HL-60/S4 (cell line): ENCODE data around the gene SLC49A3.
"Not testable (repeated sequence)": the region's sequence is repeated elsewhere in the genome, so short reads cannot be mapped to it uniquely, and the experiment has no call there.

Experiments
- in situ Hi-C: fragments of 300-500 bp; cut with MboI; formaldehyde crosslinking; loops from 2 replicates; pipeline ENCODE4 v1.14.3; 2022; ENCODE audit warnings: low sequenced_read_pairs

SLC49A3 gene

DNA sequence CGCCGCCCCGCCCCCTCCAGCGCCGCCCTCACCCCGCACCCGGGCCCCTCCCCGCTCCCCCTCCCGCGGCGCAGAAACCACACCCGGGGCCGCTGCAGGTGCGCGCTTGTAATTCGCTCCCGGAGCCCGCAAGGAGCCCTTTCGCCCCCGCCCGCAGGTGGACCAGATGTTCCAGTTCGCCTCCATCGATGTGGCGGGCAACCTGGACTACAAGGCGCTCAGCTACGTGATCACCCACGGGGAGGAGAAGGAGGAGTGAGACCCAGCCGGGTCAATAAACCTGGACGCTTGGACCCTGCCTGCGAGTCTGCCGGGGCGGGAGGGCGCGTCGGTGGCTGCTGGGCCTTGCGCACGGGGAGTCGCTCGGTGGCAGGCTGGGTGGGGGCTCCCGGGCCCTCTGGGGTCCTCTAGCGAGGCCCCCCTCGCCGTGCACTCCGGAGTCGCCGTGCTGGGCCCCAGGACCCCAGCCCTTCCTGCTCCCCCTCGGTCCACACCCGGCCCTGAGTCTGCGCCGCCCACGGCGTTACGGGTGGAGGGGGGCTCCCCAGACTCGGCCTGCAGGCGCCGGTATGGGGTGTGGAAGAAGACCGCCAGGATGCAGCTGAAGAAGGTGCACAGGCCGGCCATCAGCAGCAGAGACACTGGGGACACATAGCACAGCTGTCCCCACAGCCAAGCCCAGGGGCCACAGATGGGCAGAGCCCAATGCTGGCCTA is 7.1 kb downstream of the SLC49A3 start:
- in situ Hi-C loops = no loop called here

DNA sequence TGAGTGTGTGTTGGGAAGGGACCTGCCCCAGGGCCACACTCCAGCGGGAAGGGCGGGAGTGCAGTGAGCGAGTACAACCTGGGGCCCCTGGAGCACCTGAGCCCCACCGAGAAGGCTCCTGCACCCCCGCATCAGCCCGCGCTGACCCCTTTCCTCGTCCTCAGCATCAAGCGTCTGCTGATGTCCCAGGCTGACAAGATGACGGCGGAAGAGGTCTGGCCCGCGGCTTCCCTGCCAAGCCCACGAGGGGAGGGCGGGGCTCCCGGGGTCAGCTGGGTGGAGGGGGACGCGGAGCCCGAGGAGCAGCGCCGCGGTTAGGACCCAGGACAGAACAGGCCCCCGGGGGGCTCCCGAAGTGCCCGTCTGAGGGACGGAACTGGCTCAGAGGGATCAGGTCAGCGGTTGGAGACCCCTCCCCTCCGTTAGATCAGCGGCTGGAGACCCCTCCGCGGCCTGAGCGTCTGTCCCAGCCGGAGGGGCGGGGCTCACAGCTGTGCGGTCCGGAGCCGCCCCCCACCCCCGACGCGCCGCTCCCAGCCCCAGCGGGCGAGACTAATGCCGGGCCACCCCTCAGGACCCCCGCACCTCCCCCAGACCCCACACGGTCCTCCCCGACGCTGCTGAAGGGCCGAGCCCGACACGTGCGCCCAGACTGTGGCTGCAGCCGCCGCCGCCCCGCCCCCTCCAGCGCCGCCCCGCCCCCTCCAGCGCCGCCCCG is 7.9 kb downstream of the SLC49A3 start:
- in situ Hi-C loops = no loop called here

DNA sequence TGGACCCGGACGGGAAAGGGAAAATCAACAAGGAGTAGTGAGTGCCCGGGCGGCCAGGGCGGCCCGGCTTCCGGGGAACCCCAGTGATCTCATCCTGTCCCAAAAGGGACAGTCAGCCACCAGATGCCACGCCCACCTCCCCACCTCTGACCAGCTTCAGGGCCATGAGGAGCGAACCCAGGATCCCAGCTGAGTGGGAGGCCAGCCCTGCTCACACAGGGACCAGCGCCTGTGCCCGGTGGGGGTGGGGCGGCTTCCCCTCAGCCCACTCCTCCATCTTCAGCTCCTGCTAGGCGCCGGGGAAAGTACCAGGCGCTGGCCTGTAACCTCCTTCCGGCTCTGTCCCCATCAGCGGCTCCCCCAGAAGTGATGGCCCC is 8.4 kb downstream of the SLC49A3 start:
- in situ Hi-C loops = no loop called here

DNA sequence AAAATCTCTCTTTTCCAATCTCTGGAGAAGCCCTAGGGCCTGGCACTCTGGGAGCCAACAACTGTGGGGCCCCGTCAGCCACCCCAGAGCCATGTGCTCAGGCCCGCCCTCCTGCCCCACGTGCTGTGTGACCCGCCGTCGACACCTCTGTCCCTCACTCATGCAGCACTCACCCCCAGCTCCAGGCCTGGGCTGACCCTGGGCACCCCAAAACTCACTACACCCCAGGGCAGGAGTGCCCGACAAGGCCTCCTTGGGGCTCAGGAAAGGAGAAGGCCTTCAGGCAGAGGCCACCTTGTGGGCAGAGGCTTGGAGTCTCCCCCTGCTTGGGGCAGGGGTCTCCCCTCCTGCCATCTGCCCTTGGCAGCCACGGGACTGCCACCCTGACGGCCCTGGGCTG is 8.9 kb downstream of the SLC49A3 start:
- in situ Hi-C loops = no loop called here

DNA sequence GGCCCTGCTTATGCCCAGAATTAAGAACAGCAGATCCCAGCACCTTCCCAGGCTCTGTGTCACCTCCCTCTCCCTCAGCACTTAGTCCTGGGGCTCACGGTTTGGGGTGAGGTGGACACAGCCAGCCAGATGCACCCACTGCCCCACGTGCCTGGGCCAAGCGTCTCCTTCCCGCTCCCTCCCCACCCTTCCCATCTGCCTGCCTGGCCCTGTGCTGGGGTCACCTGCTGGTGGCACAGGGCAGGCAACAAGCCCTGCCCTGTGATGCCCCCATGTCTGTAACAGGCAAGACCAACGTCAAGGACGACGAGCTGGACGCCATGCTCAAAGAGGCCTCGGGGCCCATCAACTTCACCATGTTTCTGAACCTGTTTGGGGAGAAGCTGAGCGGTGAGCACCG is 9.3 kb downstream of the SLC49A3 start:
- in situ Hi-C loops = no loop called here

DNA sequence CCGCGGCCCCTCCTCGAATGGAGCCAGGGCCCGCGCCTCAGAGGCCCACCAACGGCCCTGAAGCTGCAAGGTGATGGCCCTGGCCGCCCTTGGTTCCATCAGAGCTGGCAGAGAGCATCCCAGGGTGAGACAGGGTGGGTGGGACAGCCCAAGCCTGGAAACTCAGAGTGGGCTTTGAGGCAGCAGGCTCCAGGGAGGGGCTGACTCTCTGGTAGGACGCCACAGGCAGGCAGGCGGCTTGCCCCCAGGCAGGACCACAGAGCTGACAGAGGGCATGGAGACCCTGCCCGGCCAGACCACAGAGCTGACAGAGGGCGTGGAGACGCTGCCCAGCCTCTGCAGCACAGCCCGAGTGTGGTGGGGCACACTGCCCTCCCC is 9.9 kb downstream of the SLC49A3 start:
- in situ Hi-C loops = no loop called here

DNA sequence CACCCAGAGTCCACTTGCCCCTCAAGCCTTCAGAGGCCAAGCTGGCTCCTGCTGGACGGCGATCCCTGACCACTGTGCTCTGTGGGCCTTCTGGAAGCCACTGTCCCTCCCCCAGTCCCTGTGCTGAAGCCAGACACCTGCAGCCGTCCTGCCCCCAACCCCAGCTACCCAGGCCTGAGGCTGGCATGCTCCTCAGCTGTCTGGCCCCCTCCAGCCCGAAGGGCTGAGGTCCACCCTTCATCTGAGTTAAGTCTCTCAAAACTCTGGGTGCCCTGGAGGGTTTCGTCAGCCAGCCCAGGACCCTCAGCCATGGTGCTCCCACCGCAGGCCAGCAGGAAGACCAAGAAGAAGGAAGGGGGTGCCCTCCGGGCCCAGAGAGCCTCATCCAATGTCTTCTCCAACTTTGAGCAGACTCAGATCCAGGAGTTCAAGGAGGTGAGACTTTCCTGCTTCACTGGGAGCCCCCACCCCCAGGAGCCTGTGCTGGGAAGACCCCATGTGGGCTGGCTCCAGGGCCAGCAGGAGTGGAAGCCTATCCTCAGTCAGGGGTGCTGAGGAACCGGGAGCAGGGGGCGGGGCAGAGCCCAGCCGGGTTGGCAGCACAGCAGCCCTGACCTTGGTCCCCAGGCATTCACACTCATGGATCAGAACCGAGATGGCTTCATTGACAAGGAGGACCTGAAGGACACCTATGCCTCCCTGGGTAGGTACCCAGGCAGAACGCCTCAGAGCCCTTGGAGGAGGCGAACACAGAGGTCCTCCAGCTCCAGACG is 10.4 kb downstream of the SLC49A3 start:
- in situ Hi-C loops = no loop called here

DNA sequence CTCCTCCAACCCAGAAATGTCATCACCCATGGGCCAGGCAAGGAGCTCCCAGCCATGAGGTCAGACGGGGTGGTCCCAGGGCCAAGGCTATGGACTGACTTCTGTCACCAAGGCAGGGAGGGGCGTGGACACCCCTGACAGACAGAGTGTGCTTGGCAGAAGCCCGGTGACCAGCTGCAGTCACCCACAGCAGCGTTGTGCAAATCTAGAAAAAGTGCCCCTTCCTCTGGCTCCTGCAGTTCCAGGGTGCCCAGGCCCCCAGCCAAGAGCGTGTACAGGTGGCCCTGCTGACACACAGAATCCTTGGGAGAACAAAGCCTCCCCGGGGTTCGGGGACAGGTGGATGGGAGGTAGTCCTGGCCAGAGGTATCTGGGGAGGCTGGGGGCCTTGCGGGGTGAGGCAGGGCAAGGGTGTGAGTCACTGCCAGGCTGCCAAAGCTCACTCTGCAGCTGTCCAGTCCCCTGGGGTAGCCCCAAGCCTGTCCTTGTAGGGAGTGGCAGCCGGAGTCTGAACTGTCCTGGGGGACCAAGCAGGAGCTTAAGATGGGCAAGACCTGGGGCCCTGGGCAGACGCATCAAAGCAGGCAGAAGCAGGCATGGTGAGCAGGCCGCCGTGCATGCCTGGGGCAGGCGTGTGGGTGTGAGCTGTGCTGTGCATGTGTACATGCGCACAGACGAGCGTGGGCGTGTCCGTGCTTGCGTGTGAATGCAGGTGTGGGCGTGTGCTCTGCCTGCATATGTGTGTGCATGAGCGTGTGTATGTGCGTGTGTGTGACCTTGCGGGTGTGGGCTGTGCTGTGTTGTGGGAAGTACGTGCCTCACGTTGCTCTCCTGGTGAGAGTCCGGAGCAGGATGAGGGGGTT is 11.3 kb downstream of the SLC49A3 start:
- in situ Hi-C loops = no loop called here

DNA sequence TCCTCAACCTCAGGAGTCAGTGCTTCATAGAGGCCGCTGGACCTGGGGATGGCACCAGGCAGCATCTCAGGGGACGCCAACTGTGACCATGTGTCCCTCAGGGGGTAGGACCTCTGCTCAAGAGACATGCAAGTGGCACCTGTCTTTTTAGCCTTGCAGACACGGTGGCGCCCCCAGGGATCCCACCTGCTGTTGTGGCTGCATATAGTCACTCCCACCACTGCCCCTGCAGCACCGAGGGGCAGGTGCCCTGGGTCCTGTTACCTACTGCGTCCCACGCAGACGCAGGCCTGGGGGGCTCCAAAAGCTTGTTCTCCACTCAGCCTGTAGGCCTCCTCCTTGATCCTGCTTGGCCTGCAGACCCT is 12.1 kb downstream of the SLC49A3 start:
- in situ Hi-C loops = no loop called here

DNA sequence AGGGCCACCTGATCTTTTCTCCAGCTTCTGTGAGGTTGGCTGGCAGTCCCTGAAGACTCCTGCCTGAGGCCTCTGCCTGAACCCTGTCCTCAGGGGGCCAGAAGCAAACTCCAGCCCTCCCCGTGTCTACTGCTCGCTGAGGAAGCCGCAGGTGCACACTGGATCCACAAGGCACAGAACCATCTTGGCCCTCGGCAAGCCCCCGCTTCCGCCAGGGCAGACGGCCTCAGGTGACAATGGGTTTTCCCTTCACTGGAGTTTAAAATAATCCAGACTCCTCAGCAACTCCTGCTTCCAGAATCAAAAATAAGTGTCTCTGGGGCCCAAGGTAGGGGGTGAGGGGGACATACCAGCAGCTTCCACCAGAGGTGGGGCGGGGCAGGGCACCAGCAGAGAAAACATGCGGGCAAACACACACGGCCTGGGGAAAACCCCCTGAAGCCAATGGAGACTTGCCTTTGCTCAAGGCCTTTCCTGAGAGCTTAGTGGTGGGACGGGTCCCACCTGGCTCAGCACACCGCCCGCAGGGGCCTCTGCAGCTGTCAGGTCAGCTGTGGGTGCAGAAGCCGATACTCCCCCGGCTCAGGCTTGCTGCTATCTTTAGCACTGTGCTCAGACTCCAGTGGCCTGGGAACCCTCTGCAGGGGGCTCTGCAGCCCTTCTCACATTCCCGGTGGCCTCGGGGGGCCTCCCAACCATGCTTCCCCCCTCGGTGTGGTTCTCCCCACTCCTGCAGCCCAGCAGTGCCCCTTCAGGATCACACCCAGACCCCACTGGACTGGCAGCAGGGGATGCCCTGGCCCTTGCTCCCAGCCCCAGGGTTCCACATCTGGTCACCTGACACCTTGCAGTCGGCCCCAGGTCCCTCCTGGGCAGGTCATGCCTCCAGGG is 12.7 kb downstream of the SLC49A3 start:
- in situ Hi-C loops = no loop called here

DNA sequence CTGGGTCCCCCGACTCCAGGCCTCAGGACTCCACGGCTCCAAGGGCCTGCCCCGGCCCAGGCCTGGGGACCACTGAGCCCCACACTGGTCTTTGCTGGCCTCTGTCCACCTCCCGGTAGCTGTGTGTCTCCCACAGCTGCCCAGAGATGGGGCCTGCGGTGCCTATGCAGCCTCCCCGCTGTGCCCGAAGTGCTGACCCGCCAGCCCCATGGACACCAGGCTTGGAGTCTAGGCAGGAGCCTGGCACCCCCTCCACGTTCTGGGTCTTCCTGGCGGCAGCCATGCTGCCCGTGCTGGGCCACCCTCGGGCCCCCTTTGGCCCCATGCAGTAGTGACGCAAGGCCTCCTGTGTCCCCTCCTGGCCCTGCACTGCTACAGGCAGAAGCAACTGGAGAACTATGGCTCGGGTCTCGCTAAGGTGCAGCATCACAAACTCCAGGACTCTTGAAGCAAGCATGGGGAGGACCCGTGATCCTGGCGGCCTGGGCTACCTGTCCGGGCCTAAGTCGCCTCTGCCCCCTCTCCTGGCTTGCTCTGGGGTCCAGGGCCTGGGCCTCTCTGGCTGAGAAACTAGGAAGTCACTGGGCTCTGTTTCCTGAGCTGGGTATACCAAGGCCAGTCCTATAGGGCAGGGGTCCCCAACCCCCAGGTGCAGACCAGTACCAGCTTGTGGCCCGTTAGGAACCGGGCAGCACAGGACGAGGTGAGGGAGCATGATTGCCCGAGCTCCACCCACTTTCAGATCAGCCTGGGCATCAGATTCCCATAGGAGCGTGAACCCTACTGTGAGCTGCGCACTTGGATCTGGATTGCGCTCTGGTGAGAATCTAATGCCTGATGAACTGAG is 13.7 kb downstream of the SLC49A3 start:
- in situ Hi-C loops = no loop called here

DNA sequence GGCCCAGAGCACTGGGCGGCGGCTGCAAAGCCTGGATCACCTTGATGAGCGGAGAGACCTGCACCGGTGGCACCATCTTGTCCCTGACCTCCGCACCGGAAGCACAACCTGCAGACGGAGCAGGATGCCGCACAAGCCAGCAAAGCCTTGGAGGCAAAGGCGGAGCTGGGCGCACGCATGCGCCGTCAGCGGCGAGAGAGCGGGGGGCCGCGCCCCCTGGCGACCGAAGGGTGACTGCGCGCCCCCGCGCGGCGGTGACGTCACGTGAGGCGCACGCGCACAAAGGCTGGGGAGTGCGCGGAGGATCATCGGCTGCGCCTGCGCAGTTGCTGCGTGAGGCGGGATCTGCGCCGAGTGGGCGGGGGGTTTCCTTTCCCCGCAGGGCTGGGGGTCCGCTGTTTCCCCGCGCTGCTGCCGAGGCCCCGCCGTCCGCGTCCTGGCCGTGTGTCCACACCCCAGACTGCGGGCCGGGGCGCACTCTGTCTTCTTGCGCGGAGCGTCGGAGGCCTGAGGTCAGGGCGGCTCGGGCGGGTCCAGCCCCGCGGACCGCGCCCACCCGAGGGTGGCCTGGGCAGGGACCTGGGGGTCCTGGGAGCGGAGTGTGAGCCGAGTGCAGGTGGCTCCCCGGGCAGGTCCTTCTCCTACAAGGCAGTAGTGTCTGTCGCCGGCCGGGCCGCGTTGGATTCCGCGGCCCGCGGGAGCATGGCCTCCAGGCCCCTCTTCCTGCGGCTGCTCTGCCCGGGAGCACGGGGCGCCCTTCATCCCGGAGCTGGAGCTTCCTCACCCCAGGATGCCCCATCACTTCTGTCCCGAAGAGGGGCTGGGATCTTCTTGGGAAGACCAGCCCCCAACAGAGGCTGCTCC is 14.5 kb downstream of the SLC49A3 start, which contains the start of the genes ATP5ME and MYL5:
Gene ATP5ME, minus strand, starts transcription at position 105 of the 864 bp plus-strand sequence. Its CDS starts 29 bp downstream, at position 76.
Gene MYL5, plus strand, starts transcription at position 371 of the 864 bp plus-strand sequence. CDS start 3,485 bp downstream, outside the sequence.
- in situ Hi-C loops = no loop called here

DNA sequence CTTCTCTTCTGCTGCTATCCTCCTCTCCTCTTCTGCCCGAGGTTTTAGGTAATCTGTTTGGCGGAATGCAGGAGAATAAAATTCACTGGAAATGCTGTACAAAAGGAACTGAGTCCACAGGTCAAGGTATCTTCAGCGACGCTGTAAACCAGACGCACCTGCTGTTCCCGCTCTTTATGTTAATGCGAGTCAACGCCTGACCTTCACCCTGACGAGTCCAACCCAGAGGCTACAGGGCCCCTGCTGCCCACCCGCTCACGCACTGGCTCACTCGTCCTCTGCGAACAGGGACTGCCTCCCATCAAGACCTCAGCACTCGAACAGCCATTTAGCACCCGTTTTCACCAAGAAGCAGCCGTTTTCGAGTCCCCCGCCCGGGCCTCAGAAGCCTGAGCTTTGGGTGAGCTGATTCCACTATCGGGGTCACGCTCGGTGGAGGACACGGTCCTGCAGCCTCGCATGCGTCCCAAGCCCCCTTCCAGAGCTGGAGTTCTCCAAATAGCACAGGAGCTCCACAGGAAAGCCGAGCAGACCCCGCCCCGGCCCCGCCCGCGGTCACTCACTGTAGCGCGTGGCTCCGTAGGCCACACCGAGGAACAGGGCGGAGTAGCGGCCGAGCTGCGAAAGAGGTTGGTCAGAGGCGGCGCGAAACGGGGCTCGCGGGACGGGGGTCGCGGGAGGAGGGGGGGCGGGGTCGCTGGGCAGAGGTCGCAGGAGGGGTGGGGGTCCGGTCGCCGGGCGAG is 15.4 kb downstream of the SLC49A3 start:
- in situ Hi-C loops = no loop called here

DNA sequence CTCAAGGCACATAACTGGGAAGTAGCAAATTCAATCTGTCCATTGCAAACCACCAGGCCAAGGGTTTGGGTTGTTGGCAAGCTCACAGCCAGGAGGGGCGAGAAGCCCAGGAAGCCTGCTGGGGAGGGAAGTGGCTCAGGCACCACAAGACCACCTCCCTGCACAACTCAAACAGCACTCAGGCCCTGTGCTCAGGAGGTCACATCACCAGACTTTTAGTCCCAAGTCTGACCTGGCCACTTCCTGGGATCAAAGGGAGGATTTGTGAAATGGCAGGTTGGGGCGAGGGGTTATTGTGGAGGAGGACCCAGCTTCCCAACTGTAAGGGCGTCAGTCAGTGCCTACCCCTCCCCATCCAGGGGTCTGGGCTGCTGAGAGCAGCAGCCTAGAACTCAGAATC is 17.2 kb downstream of the SLC49A3 start:
- in situ Hi-C loops = no loop called here

DNA sequence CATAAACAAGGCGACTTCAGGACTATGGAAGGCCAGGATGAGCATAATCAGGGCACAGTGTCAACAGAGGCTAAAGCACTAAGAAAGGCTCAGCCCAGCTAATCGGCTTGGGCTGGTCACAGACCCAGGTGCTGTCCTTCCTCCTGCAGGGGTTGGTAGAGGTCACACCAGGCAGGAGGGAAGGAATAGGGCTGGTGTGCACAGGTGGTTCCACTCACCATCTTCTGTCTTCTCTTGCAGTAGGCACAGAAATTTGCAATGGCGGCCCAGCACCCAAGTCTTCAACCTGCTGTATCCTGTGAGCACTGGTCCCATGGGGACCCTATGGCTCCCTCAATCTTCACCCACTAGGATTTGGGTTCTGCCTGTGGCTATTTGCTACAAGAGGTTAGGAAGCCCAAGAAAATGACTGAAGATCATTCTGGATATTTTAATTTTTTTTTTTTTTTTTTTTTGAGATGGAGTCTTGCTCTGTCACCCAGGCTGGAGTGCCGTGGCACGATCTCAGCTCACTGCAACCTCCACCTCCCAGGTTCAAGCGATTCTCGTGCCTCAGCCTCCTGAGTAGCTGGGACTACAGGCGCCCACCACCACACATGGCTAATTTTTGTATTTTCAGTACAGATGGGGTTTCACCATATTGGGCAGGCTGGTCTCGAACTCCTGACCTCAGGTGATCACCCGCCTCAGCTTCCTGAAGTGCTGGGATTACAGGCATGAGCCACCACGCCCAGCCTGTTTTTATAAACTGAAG is 19.0 kb downstream of the SLC49A3 start:
- in situ Hi-C loops = not testable (repeated sequence)

DNA sequence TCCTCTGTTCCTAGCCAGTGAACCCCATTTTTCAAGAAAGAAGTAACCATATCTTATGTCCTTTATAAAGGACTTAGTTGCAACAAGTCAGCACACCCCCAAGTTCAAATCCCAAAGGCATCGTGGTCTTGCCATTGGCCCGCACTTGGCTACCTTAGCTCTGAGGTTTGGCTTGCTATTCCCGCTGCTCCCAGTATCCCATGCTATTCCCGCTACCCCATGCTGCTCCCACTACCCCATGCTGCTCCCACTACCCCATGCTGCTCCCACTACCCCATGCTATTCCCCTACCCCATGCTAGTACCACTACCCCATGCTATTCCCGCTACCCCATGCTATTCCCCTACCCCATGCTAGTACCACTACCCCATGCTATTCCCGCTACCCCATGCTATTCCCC is 20.7 kb downstream of the SLC49A3 start:
- in situ Hi-C loops = not testable (repeated sequence)

DNA sequence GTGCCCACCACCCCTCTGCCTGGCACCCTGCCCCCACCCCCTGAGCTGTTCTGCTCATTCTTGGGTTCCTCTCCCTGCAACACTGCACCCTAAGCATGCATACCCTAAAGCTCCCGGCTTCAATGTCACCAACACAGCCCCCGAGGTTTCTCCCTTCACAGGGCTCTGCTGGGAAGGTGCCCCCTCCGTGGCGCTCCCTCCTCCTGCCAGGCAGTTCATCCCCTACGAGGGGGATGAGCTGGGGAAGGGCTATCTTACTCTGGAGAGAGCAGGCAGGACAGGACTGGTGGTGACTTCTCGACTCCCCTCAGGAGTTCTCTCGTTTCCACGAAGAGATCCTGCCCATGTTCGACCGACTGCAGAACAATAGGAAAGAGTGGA is 21.4 kb downstream of the SLC49A3 start:
- in situ Hi-C loops = no loop called here
